ENCODE results near the gene PROZ. TPM values are rescaled to one million over a fixed set of nuclear protein-coding genes. Genes with fewer than 3 reads are reported as not detected.

PROZ gene
- total RNA-seq, 1 donor: not detected

DNA sequence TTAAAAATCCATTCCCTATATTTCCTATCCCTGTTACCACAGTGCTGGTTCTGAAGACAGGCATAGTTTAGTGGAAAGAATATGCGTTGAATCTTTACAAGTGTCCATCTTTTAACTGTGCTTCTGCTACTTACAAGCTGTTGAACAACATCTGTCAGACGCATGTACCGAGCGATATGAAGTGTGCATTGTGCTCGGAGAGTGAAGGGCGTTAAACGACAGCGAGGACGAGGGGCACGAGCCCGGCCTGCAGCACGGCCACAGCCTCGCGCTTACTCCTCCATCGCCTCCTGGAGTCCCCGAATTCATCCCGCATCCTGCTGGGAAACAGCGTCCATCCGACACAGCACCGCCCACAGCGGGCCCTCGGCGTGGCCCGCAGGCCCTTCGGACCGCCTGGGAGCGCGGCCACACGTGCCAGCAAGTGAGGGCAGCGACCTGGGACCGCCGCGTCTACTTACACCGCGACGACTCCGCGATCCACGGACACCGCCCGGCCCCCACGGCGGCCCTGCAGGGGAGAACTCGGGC lies 49.5 kb downstream of the PROZ start:
- TF ChIP-seq, protein P1, sequence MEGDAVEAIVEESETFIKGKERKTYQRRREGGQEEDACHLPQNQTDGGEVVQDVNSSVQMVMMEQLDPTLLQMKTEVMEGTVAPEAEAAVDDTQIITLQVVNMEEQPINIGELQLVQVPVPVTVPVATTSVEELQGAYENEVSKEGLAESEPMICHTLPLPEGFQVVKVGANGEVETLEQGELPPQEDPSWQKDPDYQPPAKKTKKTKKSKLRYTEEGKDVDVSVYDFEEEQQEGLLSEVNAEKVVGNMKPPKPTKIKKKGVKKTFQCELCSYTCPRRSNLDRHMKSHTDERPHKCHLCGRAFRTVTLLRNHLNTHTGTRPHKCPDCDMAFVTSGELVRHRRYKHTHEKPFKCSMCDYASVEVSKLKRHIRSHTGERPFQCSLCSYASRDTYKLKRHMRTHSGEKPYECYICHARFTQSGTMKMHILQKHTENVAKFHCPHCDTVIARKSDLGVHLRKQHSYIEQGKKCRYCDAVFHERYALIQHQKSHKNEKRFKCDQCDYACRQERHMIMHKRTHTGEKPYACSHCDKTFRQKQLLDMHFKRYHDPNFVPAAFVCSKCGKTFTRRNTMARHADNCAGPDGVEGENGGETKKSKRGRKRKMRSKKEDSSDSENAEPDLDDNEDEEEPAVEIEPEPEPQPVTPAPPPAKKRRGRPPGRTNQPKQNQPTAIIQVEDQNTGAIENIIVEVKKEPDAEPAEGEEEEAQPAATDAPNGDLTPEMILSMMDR (IDR thresholded peaks at IDR 0.05; ENCODE audit: insufficient read depth, low read length): peak; percentile 3
- DNase-seq (ENCODE audit: low read depth): peak; percentile 46
- peak overlapping the region; percentile 79 for H3K4me3 ChIP-seq (ENCODE audit: low read depth, low read length)

DNA sequence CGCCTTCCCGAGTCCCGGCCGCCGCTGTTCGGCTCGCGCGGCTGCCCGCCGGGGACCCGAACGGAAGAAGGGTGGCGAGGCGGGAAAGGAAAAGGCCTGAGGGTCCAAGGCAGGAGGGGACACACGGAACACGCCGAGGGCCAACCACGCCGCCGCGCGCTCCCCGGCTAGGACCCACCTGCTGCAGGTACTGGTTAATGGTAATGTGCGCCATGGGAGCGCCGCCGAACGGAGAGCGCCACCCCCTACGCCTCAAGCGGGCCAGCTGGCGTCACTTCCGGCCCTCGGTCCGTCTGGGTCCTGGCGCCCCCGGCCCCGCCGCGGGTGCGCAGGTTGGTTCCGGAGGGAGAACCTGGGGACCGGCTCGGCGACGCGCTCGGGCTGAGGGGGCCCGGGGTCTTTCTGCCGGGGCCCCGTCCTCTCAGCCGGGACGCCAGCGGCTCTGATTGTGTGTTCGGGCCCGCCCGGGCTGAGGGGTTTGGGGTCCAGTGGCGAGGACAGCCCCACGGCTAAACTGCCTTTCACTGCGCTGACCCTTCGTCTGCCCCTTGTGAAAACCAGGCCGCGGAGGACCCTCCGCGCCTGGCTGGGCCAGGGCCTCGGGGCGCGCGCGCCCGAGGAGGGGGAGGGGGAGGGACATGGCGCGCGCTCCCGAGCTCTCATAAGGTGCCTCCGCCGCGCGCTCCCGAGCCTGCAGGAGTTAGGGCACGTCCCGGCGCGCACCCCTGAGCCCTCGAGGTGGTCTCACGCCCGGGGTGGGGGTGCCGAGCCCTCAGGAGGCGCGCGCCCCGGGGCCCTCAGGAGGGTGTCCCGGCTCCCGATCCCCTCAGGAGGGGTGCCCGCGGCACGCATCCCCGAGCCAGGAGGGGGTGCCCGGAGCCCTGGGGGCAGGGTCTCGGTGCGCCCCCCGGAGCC lies 50.2 kb downstream of the PROZ start, which contains the start of gene PCID2:
TSS of gene PCID2 (minus strand) at position 249 of the 915 bp plus-strand sequence. CDS start at position 214, 35 bp downstream.
- DNase-seq (ENCODE audit: low read depth): peak; percentile 83
- TF ChIP-seq, protein P1 (IDR thresholded peaks at IDR 0.05; ENCODE audit: insufficient read depth, low read length): no peak
- peak within 1 kb of the TSS; percentile 79 for H3K4me3 ChIP-seq (ENCODE audit: low read depth, low read length)

DNA sequence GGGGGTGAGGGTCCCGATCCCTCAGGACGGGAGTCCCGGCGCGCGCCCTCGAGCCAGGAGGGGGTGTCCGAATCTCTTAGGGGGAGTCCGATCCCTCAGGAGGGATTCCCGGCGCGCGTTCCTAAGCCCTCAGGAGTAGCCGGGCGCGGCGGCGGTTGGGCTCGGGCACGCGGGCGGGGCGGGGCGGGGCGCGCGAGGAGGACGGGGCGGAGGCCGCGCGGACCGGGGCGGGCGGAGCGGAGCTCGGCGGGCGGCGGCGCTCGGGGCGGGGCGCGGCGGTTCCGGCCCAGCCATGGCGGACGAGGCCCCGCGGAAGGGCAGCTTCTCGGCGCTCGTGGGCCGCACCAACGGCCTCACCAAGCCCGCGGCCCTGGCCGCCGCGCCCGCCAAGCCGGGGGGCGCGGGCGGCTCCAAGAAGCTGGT lies 50.9 kb downstream of the PROZ start, which contains the start of gene CUL4A:
TSS of gene CUL4A (plus strand) at position 278 of the 423 bp plus-strand sequence. CDS start at position 293, 15 bp downstream.
- H3K4me3 ChIP-seq (ENCODE audit: low read depth, low read length): peak within 1 kb of the TSS; percentile 79
- DNase-seq (ENCODE audit: low read depth): peak; percentile 62
- TF ChIP-seq, protein P1 (IDR thresholded peaks at IDR 0.05; ENCODE audit: insufficient read depth, low read length): no peak

GRCh38 chr13:113209759-113210421 lies 51.4 kb downstream of the PROZ start:
- peak; percentile 62 for DNase-seq (ENCODE audit: low read depth)
- TF ChIP-seq, protein P1 (IDR thresholded peaks at IDR 0.05; ENCODE audit: insufficient read depth, low read length): no peak
- peak overlapping the region; percentile 79 for H3K4me3 ChIP-seq (ENCODE audit: low read depth, low read length)

GRCh38 chr13:113210833-113211232 lies 52.4 kb downstream of the PROZ start:
- TF ChIP-seq, protein P1 (IDR thresholded peaks at IDR 0.05; ENCODE audit: insufficient read depth, low read length): no peak
- no peak for DNase-seq (ENCODE audit: low read depth)
- peak overlapping the region; percentile 38 for H3K4me3 ChIP-seq (ENCODE audit: low read depth, low read length)

DNA sequence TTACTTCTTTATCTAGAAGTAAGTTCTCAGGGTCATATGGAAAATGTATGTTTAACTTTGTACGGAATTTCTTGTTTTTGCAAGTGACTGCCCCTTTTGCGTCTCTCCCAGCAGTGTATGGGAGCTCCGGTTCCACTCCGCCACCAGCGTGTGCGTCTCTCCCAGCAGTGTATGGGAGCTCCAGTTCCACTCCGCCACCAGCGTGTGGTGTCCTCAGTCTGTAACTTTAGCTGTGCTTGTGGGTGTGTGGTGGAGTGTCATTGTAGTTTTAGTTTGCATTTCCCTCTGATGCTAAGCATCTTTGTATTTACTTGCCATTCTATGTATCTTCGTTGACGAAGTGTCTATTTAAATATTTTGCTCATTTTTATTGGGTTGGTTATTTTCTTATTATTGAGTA lies 53.3 kb downstream of the PROZ start:
- no peak overlapping the region for H3K4me3 ChIP-seq (ENCODE audit: low read depth, low read length)
- DNase-seq (ENCODE audit: low read depth): no peak
- TF ChIP-seq, protein P1 (IDR thresholded peaks at IDR 0.05; ENCODE audit: insufficient read depth, low read length): no peak

Measured in fibroblast of the aortic adventitia (primary cell).